HEK293T (cell line): ENCODE measurements around the gene LDLR.

Source experiments
- CTCF ChIA-PET: fragments of 350-600 bp; formaldehyde crosslinking; extraction: SDS; loops from one replicate; lab custom pipeline; 2021; ENCODE audit warnings: antibody characterized with exemption, inconsistent platforms; lab: Yijun Ruan, JAX
- POLR2A ChIA-PET: fragments of 350-600 bp; formaldehyde crosslinking; extraction: SDS; loops from one replicate; lab custom pipeline; 2020; ENCODE audit warnings: antibody characterized with exemption, inconsistent platforms; lab: Yijun Ruan, JAX
- DNase-seq: peaks from one replicate; pipeline ENCODE4 v3.0.0; 2012; ENCODE audit warnings: mixed read lengths; ENCODE audit errors: extremely low spot score
- ARNT ChIP-seq: fragments of 450-650 bp; IDR thresholded peaks from 2 replicates; pipeline ENCODE4 v1.6.1; 2017; ENCODE audit warnings: mild to moderate bottlenecking
- BHLHE40 ChIP-seq: fragments of 450-650 bp; IDR thresholded peaks from 2 replicates; pipeline ENCODE4 v1.6.1; 2016; ENCODE audit warnings: mild to moderate bottlenecking, moderate library complexity, borderline replicate concordance
- CTBP1 ChIP-seq: fragments of 450-650 bp; IDR thresholded peaks from 2 replicates; pipeline ENCODE4 v1.6.1; 2016; ENCODE audit warnings: borderline replicate concordance
- ELF4 ChIP-seq: fragments of 450-650 bp; IDR thresholded peaks from 2 replicates; pipeline ENCODE4 v1.6.1; 2017; ENCODE audit warnings: antibody characterized with exemption
- FOXA1 ChIP-seq: fragments of 450-650 bp; IDR thresholded peaks from 2 replicates; pipeline ENCODE4 v1.6.1; 2016; ENCODE audit warnings: mild to moderate bottlenecking
- FOXK2 ChIP-seq: fragments of 450-650 bp; IDR thresholded peaks from 2 replicates; pipeline ENCODE4 v1.6.1; 2016; ENCODE audit warnings: mild to moderate bottlenecking
- FOXM1 ChIP-seq: fragments of 450-650 bp; IDR thresholded peaks from 2 replicates; pipeline ENCODE4 v1.6.1; 2017; ENCODE audit warnings: mild to moderate bottlenecking, borderline replicate concordance
- HDGF ChIP-seq: fragments of 450-650 bp; IDR thresholded peaks from 2 replicates; pipeline ENCODE4 v1.6.1; 2017; ENCODE audit warnings: antibody characterized with exemption, borderline replicate concordance
- L3MBTL2 ChIP-seq: fragments of 450-650 bp; conservative IDR thresholded peaks from 2 replicates; pipeline ENCODE4 v1.6.1; 2016; ENCODE audit warnings: mild to moderate bottlenecking
- LEF1 ChIP-seq: fragments of 450-650 bp; IDR thresholded peaks from 2 replicates; pipeline ENCODE4 v1.6.1; 2017; ENCODE audit warnings: mild to moderate bottlenecking, borderline replicate concordance
- NFRKB ChIP-seq: fragments of 450-650 bp; IDR thresholded peaks from 2 replicates; pipeline ENCODE4 v1.6.1; 2016; ENCODE audit warnings: mild to moderate bottlenecking, moderate library complexity
- SP1 ChIP-seq: fragments of 450-650 bp; IDR thresholded peaks from 2 replicates; pipeline ENCODE4 v1.6.1; 2017
- SUZ12 ChIP-seq: fragments of 450-650 bp; IDR thresholded peaks from 2 replicates; pipeline ENCODE4 v1.6.1; 2016; ENCODE audit warnings: mild to moderate bottlenecking
- TARDBP ChIP-seq: fragments of 450-650 bp; IDR thresholded peaks from 2 replicates; pipeline ENCODE4 v1.6.1; 2016
- ZNF384 ChIP-seq: fragments of 450-650 bp; IDR thresholded peaks from 2 replicates; pipeline ENCODE4 v1.6.1; 2016
- TF ChIP-seq, protein P1 (sequence below): fragments of 450-650 bp; IDR thresholded peaks from 2 replicates; pipeline ENCODE4 v1.6.1; 2016

The LDLR gene

GRCh38 chr19:11058246-11059030, 30.8 kb upstream of the LDLR start:
- DNase-seq, result no peak
- ChIA-PET POLR2A (no interaction called here), CTCF (no interaction called here)
- TF ChIP-seq NFRKB (no peak), FOXK2 (no peak)

DNA sequence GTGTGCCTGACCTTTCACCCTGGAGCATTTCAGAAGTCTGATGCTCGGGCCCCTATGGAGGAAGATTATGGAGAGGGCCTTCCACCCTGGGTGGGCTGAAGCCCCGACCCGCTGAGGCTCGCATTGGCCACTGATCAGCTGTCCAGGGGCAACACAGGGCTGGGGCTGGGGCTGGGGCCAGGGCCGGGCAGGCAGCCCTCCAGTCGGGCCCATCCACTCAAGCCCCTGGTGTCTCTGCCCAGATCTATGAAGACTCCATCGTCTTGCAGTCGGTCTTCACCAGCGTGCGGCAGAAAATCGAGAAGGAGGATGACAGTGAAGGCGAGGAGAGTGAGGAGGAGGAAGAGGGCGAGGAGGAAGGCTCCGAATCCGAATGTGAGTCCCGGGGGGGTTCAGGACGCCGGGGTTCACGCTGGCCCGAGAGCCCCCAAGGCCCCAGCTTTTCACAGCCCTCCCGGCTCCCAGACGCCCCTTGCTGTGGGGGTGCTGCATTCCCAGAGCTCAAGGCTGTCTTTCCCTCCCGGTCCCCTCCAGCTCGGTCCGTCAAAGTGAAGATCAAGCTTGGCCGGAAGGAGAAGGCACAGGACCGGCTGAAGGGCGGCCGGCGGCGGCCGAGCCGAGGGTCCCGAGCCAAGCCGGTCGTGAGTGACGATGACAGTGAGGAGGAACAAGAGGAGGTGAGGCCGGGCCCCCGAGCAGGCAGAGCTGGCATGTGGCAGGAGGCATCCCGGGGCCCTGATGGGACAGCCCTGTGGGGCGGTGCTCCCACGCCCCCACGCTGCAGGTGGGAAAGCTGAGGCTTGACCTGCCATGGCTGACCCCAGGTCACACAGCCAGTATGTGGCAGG, 29.5 kb upstream of the LDLR start:
- CTCF ChIA-PET, result no interaction called here
- no peak for TF ChIP-seq FOXK2
- TF ChIP-seq TARDBP, result no peak
- TF ChIP-seq HDGF, result no peak
- no peak for TF ChIP-seq ELF4
- no peak for TF ChIP-seq L3MBTL2
- TF ChIP-seq ARNT, result no peak
- TF ChIP-seq FOXM1, result no peak
- no peak for TF ChIP-seq CTBP1
- no peak for TF ChIP-seq ZNF384
- no peak for TF ChIP-seq SUZ12
- POLR2A ChIA-PET, result no interaction called here
- DNase-seq, result no peak

DNA sequence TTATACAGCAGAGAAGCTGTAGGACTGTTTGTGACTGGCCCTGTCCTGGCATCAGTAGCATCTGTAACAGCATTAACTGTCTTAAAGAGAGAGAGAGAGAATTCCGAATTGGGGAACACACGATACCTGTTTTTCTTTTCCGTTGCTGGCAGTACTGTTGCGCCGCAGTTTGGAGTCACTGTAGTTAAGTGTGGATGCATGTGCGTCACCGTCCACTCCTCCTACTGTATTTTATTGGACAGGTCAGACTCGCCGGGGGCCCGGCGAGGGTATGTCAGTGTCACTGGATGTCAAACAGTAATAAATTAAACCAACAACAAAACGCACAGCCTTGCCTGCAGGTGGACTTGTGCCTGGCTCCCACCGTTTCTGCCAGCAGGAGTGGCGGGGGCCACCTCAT, 27.3 kb upstream of the LDLR start:
- ChIA-PET CTCF (no interaction called here), POLR2A (no interaction called here)
- no peak for DNase-seq
- TF ChIP-seq BHLHE40 (no peak), ZNF384 (no peak), FOXA1 (no peak), SP1 (no peak), ELF4 (no peak), LEF1 (no peak), FOXK2 (no peak), ARNT (no peak), SUZ12 (no peak), TARDBP (no peak), L3MBTL2 (no peak), HDGF (no peak), FOXM1 (no peak), NFRKB (no peak)
- TF ChIP-seq, protein P1, sequence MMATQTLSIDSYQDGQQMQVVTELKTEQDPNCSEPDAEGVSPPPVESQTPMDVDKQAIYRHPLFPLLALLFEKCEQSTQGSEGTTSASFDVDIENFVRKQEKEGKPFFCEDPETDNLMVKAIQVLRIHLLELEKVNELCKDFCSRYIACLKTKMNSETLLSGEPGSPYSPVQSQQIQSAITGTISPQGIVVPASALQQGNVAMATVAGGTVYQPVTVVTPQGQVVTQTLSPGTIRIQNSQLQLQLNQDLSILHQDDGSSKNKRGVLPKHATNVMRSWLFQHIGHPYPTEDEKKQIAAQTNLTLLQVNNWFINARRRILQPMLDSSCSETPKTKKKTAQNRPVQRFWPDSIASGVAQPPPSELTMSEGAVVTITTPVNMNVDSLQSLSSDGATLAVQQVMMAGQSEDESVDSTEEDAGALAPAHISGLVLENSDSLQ, result no peak

DNA sequence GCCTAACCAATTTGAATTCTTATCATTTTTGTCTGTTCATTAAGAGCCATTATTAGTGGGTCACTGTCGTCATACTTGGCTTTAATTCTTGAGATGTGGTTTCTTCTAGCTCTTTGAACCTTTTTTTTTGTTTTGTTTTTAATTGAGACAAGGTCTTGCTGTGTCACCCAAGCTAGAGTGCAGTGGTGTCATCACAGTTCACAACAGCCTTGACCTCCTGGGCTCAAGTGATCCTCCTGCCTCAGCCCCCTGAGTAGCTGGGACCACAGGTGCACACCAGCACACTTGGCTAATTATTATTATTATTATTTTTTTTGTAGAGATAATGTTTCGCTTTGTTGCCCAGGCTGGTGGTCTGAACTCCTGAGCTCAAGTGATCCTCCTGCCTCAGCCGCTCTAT, 25.8 kb upstream of the LDLR start:
- DNase-seq, result no peak
- POLR2A ChIA-PET, result no interaction called here
- CTCF ChIA-PET, result interaction anchor here (0.5 to 0.7 kb wide), 2 partner anchors 82 to 207 kb away, joined by 3 read pairs; no protein-coding TSS in a partner anchor
- TF ChIP-seq ARNT, result no peak
- TF ChIP-seq HDGF, result no peak
- TF ChIP-seq, protein P1, result no peak
- no peak for TF ChIP-seq SP1
- no peak for TF ChIP-seq FOXK2
- no peak for TF ChIP-seq FOXA1
- TF ChIP-seq ZNF384, result no peak
- no peak for TF ChIP-seq LEF1
- no peak for TF ChIP-seq FOXM1
- no peak for TF ChIP-seq SUZ12
- TF ChIP-seq TARDBP, result no peak
- TF ChIP-seq NFRKB, result no peak
- TF ChIP-seq ELF4, result no peak
- TF ChIP-seq L3MBTL2, result no peak
- TF ChIP-seq BHLHE40, result no peak
- no peak for TF ChIP-seq CTBP1

DNA sequence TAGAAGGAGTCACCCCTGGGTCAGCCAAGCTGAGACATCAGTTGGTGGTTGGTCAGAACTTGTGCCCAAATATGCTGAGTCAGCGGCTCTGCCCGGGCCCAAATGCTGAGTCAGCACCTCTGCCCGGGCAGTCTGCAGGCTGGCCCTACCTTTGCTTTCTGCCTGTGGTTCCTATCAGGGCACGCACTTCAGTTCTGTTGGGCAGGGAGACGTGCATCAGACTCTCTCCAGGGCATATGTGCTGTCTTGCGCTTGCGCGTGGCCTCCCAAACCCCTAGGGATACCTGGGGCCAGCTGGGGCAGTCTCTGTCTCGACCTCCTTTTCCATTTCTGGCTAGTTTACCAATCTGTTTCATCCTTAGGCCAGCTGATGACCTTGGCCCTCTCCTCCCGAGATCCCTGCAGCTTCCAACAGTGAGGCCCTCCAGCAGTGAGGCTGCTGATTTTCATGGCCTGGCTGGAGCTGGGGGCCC, 24.4 kb upstream of the LDLR start:
- no peak for DNase-seq
- POLR2A ChIA-PET, result no interaction called here
- CTCF ChIA-PET, result no interaction called here
- TF ChIP-seq FOXM1 (no peak), TARDBP (no peak)

GRCh38 chr19:11066326-11066725, 22.9 kb upstream of the LDLR start:
- no peak for DNase-seq
- ChIA-PET POLR2A (no interaction called here), CTCF (no interaction called here)
- TF ChIP-seq ELF4, result no peak
- TF ChIP-seq L3MBTL2, result no peak
- TF ChIP-seq, protein P1, result no peak
- no peak for TF ChIP-seq ZNF384
